K562 (cell line): Measurements from ENCODE around the gene MARS1. TPM values are rescaled to one million over a fixed set of nuclear protein-coding genes. Genes with fewer than 3 reads are reported as not detected.

ENCODE experiments used
- ATF1 ChIP-seq, 2 experiments: fragments of 450-650 bp in 1 of 2; IDR thresholded peaks; 2 replicates each; pipeline ENCODE4 v1.6.1; 2016; ENCODE audit warnings: missing compliant biosample characterization in 1 of 2, missing genetic modification characterization in 1 of 2
- BCL6 ChIP-seq: fragments of 250-450 bp; sonication (Bioruptor Pico); IDR thresholded peaks from 2 replicates; pipeline ENCODE4 v1.4.0; 2020
- CEBPG ChIP-seq, 3 experiments: fragments of 200-800 bp in 1 of 3; sonication (Bioruptor generic) in 1 of 3; sonication (generic) in 1 of 3; formaldehyde crosslinking in 1 of 3; IDR thresholded peaks in 2 of 3; conservative IDR thresholded peaks in 1 of 3; 2 replicates each; pipeline versions ENCODE4 v1.6.1 to v1.8.0; 2016 to 2022; ENCODE audit warnings: missing compliant biosample characterization in 2 of 3, missing genetic modification characterization in 2 of 3, mild to moderate bottlenecking in 1 of 3, missing genetic modification reagents in 1 of 3
- CTBP1 ChIP-seq: fragments of 450-650 bp; IDR thresholded peaks from 2 replicates; pipeline ENCODE4 v1.6.1; 2016; ENCODE audit warnings: borderline replicate concordance
- JUNB ChIP-seq: fragments of 450-650 bp; formaldehyde crosslinking; conservative IDR thresholded peaks from 2 replicates; pipeline ENCODE4 v1.4.0; 2020; ENCODE audit warnings: mild to moderate bottlenecking
- MXI1 ChIP-seq: IDR thresholded peaks from 2 replicates; pipeline ENCODE4 v1.6.1; 2011; ENCODE audit warnings: low read depth, mild to moderate bottlenecking, improper control_type of control experiment, low read length
- MYC ChIP-seq, 2 experiments: fragments of 250-450 bp in 1 of 2; sonication (Bioruptor Pico) in 1 of 2; IDR thresholded peaks; 2 replicates each; pipeline versions ENCODE4 v1.5.1 to v1.6.1; 2012 to 2021; ENCODE audit warnings: low read depth in 2 of 2, borderline replicate concordance in 1 of 2, improper control_type of control experiment in 1 of 2, low read length in 1 of 2, mild to moderate bottlenecking in 1 of 2, moderate library complexity in 1 of 2
- NCOA1 ChIP-seq: fragments of 450-650 bp; IDR thresholded peaks from 2 replicates; pipeline ENCODE4 v1.6.1; 2016; ENCODE audit warnings: low read depth
- NUFIP1 ChIP-seq: fragments of 450-650 bp; IDR thresholded peaks from 2 replicates; pipeline ENCODE4 v1.6.1; 2018; ENCODE audit not compliant: partially characterized antibody
- OTX1 ChIP-seq: fragments of 450-650 bp; formaldehyde crosslinking; IDR thresholded peaks from 2 replicates; pipeline ENCODE4 v1.4.0; 2022; ENCODE audit warnings: mild to moderate bottlenecking
- POU5F1 ChIP-seq: fragments of 150-350 bp; IDR thresholded peaks from 2 replicates; pipeline ENCODE4 v1.6.1; 2014; ENCODE audit warnings: borderline replicate concordance, low read length, low read depth, mild to moderate bottlenecking; ENCODE audit not compliant: partially characterized antibody
- RFX5 ChIP-seq: IDR thresholded peaks from 2 replicates; pipeline ENCODE4 v1.6.1; 2011; ENCODE audit warnings: low read depth, mild to moderate bottlenecking, improper control_type of control experiment, low read length
- RFX7 ChIP-seq: fragments of 250-450 bp; sonication (Bioruptor Pico); IDR thresholded peaks from 2 replicates; pipeline ENCODE4 v1.5.1; 2021; ENCODE audit warnings: mild to moderate bottlenecking
- SAFB ChIP-seq: fragments of 200-400 bp; formaldehyde crosslinking; IDR thresholded peaks from 2 replicates; pipeline ENCODE4 v1.6.1; 2017; ENCODE audit warnings: low read depth, low read length, borderline replicate concordance
- TCF3 ChIP-seq: sonication (generic); formaldehyde crosslinking; IDR thresholded peaks from 2 replicates; pipeline ENCODE4 v1.4.0; 2020; ENCODE audit warnings: mild to moderate bottlenecking, missing genetic modification reagents
- TGIF2 ChIP-seq: sonication (generic); formaldehyde crosslinking; IDR thresholded peaks from 2 replicates; pipeline ENCODE4 v1.8.1; 2022; ENCODE audit warnings: mild to moderate bottlenecking, missing genetic modification reagents, moderate library complexity
- ZNF175 ChIP-seq: fragments of 200-800 bp; sonication (Bioruptor generic); IDR thresholded peaks from 2 replicates; pipeline ENCODE4 v1.6.1; 2016; ENCODE audit warnings: low read depth, mild to moderate bottlenecking, missing genetic modification characterization, missing compliant biosample characterization
- ZNF23 ChIP-seq: fragments of 250-450 bp; sonication (Bioruptor Pico); IDR thresholded peaks from 2 replicates; pipeline ENCODE4 v1.4.0; 2020; ENCODE audit warnings: mild to moderate bottlenecking
- polyA plus RNA-seq, 8 experiments: library from polyadenylated mRNA; depleted of rRNA in 4 of 8; stranded (reverse) in 5 of 8; unstranded in 3 of 8; fragments of >200 nt; fragmentation: Nextera tagmentation in 2 of 8; fragmentation: Illumina TruSeq in 1 of 8; extraction: Ambion mirVana in 2 of 8; extraction: Trizol in 1 of 8; gene quantifications; 2 replicates each; pipeline versions ENCODE4 v1.2.1 to v1.2.3, GENCODE V29; 2011 to 2014; ENCODE audit warnings: inconsistent platforms in 1 of 8, missing spikeins in 1 of 8
- total RNA-seq, 7 experiments: library from RNA; depleted of rRNA in 6 of 7; stranded (reverse); fragments of >200 nt in 6 of 7; fragmentation: Illumina TruSeq in 2 of 7; extraction: Trizol in 2 of 7; gene quantifications; 2 replicates each; pipeline versions ENCODE4 v1.2.1 to v1.2.3, GENCODE V29; 2011 to 2021; ENCODE audit warnings: low replicate concordance in 1 of 7
- TF ChIP-seq, protein P1 (sequence below): fragments of 250-450 bp; sonication (Bioruptor Pico); IDR thresholded peaks from 2 replicates; pipeline ENCODE4 v1.4.0; 2020; ENCODE audit warnings: borderline replicate concordance
- TF ChIP-seq, protein P2 (sequence below): fragments of 450-650 bp; IDR thresholded peaks from 2 replicates; pipeline ENCODE4 v1.6.1; 2016
- TF ChIP-seq, protein P3 (sequence below): fragments of 250-450 bp; sonication (Bioruptor Pico); IDR thresholded peaks from 2 replicates; pipeline ENCODE4 v1.5.0; 2020; ENCODE audit warnings: mild to moderate bottlenecking, borderline replicate concordance
- TF ChIP-seq, protein P4 (sequence below): IDR thresholded peaks from 2 replicates; pipeline ENCODE4 v1.6.1; 2014; ENCODE audit warnings: antibody characterized with exemption

Gene MARS1
- total and polyA plus RNA-seq, 9 of the 15 experiments (the other 6 are each of a cell fraction or from before 2014, with no cell fraction given) = 117 to 382 (median 220) TPM

DNA sequence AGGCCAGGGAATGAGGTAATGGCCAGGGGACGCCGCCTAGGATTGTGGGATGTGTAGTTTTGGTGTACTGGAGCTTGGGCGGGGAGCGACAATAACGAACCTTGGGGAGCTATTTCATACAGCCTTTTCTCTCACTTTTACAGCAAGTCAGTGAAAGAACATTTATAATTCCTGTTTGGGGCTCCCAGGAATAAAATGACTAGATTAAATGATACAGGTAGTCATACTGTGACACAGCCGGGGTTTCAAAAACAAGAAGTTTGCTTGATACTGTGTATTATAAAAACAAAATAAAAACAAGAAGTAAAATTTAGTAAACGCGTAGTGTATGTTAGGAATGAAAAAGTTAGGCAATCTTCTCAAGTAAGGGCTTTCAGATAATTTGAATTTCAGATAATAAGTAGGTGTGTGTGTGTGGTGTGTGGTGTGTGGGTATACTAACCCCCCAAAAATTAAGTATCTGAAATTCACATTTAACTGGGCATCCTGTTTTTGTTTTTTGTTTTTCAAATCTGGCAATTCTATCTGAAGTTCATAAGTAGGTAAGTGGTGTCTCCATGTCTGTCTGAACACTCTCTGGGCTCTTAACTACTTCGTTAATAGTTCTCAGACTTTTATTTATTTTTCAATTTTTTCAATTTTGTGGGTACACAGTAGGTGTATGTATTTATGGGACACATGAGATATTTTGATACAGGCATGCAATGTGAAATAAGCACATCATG lies 59.6 kb downstream of the MARS1 start (continued):
- TF ChIP-seq, protein P1, sequence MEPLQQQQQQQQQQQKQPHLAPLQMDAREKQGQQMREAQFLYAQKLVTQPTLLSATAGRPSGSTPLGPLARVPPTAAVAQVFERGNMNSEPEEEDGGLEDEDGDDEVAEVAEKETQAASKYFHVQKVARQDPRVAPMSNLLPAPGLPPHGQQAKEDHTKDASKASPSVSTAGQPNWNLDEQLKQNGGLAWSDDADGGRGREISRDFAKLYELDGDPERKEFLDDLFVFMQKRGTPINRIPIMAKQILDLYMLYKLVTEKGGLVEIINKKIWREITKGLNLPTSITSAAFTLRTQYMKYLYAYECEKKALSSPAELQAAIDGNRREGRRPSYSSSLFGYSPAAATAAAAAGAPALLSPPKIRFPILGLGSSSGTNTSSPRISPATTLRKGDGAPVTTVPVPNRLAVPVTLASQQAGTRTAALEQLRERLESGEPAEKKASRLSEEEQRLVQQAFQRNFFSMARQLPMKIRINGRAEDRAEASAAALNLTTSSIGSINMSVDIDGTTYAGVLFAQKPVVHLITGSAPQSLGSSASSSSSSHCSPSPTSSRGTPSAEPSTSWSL (CRISPR knock-in tag) = no peak
- no peak for TF ChIP-seq TGIF2 (CRISPR knock-in tag)
- TF ChIP-seq CEBPG (CRISPR knock-in tag; IDR thresholded peaks at IDR 0.05) = no peak
- TF ChIP-seq CEBPG (tag; conservative IDR thresholded peaks at IDR 0.05 in 1 of 2, IDR thresholded peaks at IDR 0.05 in 1 of 2) = peak; percentile 30 to 36; a peak in 1 of 4 replicates
- no peak for TF ChIP-seq ZNF23
- no peak for TF ChIP-seq ATF1 (CRISPR knock-in tag; IDR thresholded peaks at IDR 0.05)
- TF ChIP-seq ATF1 (tag; IDR thresholded peaks at IDR 0.05) = peak; percentile 92
- TF ChIP-seq TCF3 (CRISPR knock-in tag) = no peak
- TF ChIP-seq POU5F1 = no peak
- TF ChIP-seq, protein P2, sequence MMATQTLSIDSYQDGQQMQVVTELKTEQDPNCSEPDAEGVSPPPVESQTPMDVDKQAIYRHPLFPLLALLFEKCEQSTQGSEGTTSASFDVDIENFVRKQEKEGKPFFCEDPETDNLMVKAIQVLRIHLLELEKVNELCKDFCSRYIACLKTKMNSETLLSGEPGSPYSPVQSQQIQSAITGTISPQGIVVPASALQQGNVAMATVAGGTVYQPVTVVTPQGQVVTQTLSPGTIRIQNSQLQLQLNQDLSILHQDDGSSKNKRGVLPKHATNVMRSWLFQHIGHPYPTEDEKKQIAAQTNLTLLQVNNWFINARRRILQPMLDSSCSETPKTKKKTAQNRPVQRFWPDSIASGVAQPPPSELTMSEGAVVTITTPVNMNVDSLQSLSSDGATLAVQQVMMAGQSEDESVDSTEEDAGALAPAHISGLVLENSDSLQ = no peak
- TF ChIP-seq NCOA1 = no peak; the same call in 1 of the 2 replicates
- no peak for TF ChIP-seq ZNF175 (CRISPR knock-in tag)
- no peak for TF ChIP-seq RFX7
- no peak for TF ChIP-seq OTX1 (CRISPR knock-in tag)
- no peak for TF ChIP-seq MXI1
- no peak for TF ChIP-seq SAFB
- no peak for TF ChIP-seq CTBP1
- TF ChIP-seq, protein P3, sequence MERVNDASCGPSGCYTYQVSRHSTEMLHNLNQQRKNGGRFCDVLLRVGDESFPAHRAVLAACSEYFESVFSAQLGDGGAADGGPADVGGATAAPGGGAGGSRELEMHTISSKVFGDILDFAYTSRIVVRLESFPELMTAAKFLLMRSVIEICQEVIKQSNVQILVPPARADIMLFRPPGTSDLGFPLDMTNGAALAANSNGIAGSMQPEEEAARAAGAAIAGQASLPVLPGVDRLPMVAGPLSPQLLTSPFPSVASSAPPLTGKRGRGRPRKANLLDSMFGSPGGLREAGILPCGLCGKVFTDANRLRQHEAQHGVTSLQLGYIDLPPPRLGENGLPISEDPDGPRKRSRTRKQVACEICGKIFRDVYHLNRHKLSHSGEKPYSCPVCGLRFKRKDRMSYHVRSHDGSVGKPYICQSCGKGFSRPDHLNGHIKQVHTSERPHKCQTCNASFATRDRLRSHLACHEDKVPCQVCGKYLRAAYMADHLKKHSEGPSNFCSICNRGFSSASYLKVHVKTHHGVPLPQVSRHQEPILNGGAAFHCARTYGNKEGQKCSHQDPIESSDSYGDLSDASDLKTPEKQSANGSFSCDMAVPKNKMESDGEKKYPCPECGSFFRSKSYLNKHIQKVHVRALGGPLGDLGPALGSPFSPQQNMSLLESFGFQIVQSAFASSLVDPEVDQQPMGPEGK = no peak
- no peak for TF ChIP-seq RFX5
- TF ChIP-seq BCL6 (CRISPR knock-in tag) = no peak
- TF ChIP-seq MYC (IDR thresholded peaks at IDR 0.05; ENCODE audit: low read depth, low read length) = peak; percentile 72; the same call in 1 of the 2 replicates
- TF ChIP-seq MYC (CRISPR knock-in tag; IDR thresholded peaks at IDR 0.05; ENCODE audit: borderline replicate concordance, low read depth) = 0 out of 2 replicates have a peak, but pooled peaks have one; percentile 18
- TF ChIP-seq NUFIP1 = no peak
- TF ChIP-seq, protein P4, sequence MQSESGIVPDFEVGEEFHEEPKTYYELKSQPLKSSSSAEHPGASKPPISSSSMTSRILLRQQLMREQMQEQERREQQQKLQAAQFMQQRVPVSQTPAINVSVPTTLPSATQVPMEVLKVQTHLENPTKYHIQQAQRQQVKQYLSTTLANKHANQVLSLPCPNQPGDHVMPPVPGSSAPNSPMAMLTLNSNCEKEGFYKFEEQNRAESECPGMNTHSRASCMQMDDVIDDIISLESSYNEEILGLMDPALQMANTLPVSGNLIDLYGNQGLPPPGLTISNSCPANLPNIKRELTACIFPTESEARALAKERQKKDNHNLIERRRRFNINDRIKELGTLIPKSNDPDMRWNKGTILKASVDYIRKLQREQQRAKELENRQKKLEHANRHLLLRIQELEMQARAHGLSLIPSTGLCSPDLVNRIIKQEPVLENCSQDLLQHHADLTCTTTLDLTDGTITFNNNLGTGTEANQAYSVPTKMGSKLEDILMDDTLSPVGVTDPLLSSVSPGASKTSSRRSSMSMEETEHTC = no peak
- no peak for TF ChIP-seq JUNB (CRISPR knock-in tag)
